Cardiac septum (tissue), 1 donor: ENCODE data around the gene MARCHF3. TPM values are rescaled to one million over a fixed set of nuclear protein-coding genes. Genes with fewer than 3 reads are reported as not detected.
"Not testable (repeated sequence)": the region's sequence is repeated elsewhere in the genome, so short reads cannot be mapped to it uniquely, and the experiment has no call there.

Source experiments
- DNase-seq: peaks from one replicate; pipeline ENCODE4 v3.0.0-alpha.2; 2020; ENCODE audit warnings: low spot score
- intact Hi-C: fragments of 100-400 bp; cut with DNase I; formaldehyde crosslinking; loops from one replicate; pipeline ENCODE4 v1.14.0; 2022
- total RNA-seq: library from RNA; stranded (reverse); fragmentation: NEBNext Ultra II Directional; extraction: Animal tissue kit (Norgen Biotek cat#: 25700); gene quantifications from one replicate; pipeline ENCODE4 v1.2.1, GENCODE V29; 2021
- donor health status: DM: no; HTN: no; CAD: no.

The MARCHF3 gene
- total RNA-seq, 1 donor from 2014 or later = 61.0 TPM

DNA sequence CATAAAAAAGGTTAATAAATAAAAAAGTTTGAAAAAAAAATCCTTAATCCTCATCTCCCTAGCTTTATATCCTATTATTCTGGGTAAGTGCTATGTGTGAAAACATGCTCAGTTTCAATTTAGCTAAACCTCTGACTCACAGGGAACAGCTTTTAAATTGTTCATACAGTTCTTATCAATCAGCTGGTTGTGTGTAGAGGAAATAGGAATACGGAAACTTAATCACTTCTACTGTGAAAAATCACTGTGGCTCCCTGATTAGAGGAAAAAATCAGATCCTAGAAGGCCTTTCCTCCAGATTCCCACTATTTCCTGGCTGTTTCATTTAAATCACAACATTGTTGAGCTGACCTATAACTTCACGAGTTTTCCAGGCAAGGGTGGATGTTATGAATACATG, 120.5 kb downstream of the MARCHF3 start:
- intact Hi-C loops = no loop called here
- no peak for DNase-seq

- intact Hi-C loops, DNase-seq: not testable (repeated sequence)
Observed at GRCh38 chr5:126904407-126904806, 126.0 kb downstream of the MARCHF3 start.

DNA sequence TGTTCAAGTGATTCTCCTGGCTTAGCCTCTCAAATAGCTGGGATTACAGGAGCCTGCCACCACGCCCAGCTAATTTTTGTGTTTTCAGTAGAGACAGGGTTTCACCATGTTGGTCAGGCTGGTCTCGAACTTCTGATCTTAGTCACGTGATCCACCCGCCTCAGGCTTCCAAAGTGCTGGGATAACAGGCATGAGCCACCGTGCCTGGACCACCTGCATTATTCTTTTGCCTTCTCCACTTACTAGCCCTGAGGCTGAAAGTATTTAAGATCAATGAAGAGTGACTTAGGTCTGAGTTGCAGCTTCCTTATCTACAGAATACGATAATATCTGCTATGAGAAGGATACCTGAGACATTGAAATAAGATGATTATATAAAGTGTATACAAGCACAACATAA, 129.6 kb downstream of the MARCHF3 start:
- intact Hi-C loops = no loop called here
- DNase-seq = no peak

GRCh38 chr5:126899476-126899875, 130.9 kb downstream of the MARCHF3 start:
- DNase-seq = no peak
- intact Hi-C loops = no loop called here

GRCh38 chr5:126897851-126898630, 132.3 kb downstream of the MARCHF3 start:
- intact Hi-C loops = no loop called here

GRCh38 chr5:126896170-126896702, 134.1 kb downstream of the MARCHF3 start:
- DNase-seq = no peak
- intact Hi-C loops = no loop called here

More at GRCh38 chr5:126897851-126898630, 132.3 kb downstream of the MARCHF3 start:
- no peak for DNase-seq

GRCh38 chr5:126895712-126896111, 134.6 kb downstream of the MARCHF3 start:
- DNase-seq, intact Hi-C loops: not testable (repeated sequence)

DNA sequence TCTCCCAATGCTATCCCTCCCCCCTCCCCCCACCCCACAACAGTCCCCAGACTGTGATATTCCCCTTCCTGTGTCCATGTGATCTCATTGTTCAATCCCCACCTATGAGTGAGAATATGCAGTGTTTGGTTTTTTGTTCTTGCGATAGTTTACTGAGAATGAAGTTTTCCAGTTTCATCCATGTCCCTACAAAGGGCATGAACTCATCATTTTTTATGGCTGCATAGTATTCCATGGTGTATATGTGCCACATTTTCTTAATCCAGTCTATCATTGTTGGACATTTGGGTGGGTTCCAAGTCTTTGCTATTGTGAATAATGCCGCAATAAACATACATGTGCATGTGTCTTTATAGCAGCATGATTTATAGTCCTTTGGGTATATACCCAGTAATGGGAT, 139.9 kb downstream of the MARCHF3 start:
- DNase-seq, intact Hi-C loops: not testable (repeated sequence)

DNA sequence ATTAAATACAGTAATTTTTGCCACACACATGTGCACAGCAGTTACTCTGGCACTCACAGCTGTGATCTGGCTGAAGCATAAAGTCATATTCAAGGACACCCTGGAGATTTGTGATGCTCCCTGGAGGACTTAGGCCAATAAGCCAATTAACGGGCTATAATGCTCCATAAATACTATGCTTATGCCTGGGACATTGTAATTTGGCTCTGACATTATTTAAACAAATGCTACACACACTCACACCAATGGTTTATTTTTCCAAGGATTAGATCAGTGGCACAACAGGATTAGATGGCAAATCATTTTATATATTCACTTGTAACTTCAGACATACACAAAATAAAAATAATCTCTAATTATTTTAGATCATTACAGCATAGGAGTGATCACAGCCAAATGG, 142.2 kb downstream of the MARCHF3 start:
- no peak for DNase-seq
- intact Hi-C loops = no loop called here

- intact Hi-C loops = no loop called here
- DNase-seq = no peak
Observed at GRCh38 chr5:126884269-126884819, 146.0 kb downstream of the MARCHF3 start.

DNA sequence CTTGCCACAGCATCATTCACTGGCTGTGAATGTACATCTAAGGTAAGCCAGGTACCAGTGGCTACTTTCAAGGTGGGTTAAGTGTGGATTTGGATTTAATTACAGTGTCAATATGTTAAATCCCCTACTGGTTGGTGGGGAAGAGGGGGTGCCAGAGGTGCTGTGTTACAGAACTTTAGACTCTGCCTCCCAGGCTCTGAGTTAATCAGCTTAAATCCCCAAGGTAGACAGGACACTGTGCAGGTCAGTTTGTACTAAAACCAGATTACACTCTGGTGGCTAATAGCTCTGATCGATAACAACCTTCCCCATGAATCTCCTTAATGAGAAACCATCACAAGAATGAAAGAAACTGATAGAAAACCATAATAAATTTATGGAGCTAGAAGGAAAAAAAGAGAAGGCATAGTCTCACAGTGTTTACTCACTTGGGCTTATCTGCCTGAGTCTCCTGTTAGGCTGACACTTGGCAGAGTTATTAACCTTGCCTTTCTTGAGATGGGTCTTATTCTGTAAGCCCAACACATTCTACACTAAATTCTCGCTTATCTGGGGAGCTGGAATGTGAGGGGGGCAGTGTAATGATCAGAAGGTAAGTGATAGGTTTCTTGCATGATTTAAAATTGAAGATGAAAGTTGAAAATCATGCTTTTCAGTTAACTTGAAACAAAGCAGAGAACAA, 146.7 kb downstream of the MARCHF3 start:
- intact Hi-C loops = no loop called here
- no peak for DNase-seq

GRCh38 chr5:126881821-126882600, 148.3 kb downstream of the MARCHF3 start:
- no peak for DNase-seq
- intact Hi-C loops = no loop called here

DNA sequence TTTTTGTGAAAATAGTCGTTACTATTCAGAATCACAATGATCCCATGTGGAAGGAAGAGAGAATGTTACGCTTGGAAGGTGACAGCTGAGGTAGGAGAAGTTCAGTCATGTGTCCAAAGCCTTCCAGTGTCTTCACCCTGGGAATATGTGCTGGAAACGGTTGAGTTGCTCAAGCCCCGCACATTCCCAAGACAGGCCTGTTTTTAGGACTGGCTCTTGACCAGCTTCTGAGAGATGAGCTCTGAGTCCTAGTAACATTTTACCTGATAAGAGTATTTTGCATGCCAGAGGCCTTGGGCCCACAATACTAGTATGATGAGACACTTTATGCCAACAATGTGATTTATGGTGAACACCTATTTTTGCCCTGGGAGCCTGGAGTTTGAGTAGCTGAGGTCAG, 151.7 kb downstream of the MARCHF3 start:
- DNase-seq = no peak
- intact Hi-C loops = loop anchor here (10.0 kb wide), 1 partner anchor 46 kb away; no protein-coding TSS in a partner anchor

GRCh38 chr5:126878085-126878484, 152.3 kb downstream of the MARCHF3 start:
- DNase-seq = no peak
- intact Hi-C loops = loop anchor here (10.0 kb wide), 1 partner anchor 47 kb away; no protein-coding TSS in a partner anchor

DNA sequence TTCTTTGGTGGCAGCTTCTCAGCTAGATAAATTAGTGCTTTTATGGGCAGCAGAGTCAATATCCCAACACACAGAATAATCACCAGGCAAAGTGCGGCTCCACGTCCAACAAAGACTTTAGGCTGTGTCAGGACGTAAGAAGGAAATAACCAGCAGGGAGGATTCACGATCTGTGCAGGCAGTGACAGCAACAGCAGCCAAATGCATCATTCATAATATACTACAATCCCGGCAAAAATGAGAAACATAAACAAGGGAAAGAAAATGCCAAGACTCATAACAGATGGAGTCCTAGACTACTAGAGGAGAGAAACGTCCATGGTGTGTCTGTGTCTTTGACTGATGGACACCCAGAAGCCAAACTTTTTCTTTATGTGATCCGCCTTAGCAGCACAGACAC, 152.8 kb downstream of the MARCHF3 start:
- intact Hi-C loops = loop anchor here (10.0 kb wide), 1 partner anchor 47 kb away; no protein-coding TSS in a partner anchor
- DNase-seq = no peak

- intact Hi-C loops = loop anchor here (10.0 kb wide), 1 partner anchor 49 kb away; no protein-coding TSS in a partner anchor
- no peak for DNase-seq
Observed at GRCh38 chr5:126875303-126875785, 155.0 kb downstream of the MARCHF3 start.

GRCh38 chr5:126872561-126873354, 157.6 kb downstream of the MARCHF3 start:
- no peak for DNase-seq
- intact Hi-C loops = loop anchor here (10.0 kb wide), 1 partner anchor 52 kb away; no protein-coding TSS in a partner anchor

- intact Hi-C loops = loop anchor here (10.0 kb wide), 1 partner anchor 53 kb away; no protein-coding TSS in a partner anchor
- DNase-seq = no peak
Observed at GRCh38 chr5:126871441-126871840, 158.9 kb downstream of the MARCHF3 start.
